Amygdala (tissue), 56 donors: Measurements from ENCODE around the gene PPOX.

Experiments
- DNase-seq, 56 donors: peaks; one replicate each; lab custom pipeline; 2025; lab: John Stamatoyannopoulos, UW

PPOX gene

DNA sequence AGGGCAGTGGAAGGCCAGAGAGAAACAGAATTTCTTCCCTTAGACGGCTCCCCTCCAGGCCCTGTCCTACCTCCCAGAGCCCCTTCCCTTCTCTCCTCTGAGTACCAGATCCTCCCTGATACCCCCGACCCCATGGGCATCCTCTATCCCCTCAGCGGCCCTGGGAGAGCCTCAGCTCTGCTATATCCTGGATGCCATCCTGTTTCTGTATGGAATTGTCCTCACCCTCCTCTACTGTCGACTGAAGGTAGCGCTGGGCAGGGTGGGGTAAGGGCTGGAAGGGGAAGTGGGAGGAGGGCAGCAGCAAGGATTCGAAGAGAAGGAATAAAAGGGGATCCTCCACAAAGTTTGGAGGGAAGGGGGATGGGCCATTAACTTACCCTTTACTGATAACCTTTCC is 51.6 kb downstream of the PPOX start:
- DNase-seq: no peak

- no peak for DNase-seq
Observed at GRCh38 chr1:161218301-161219077, 52.3 kb downstream of the PPOX start.

DNA sequence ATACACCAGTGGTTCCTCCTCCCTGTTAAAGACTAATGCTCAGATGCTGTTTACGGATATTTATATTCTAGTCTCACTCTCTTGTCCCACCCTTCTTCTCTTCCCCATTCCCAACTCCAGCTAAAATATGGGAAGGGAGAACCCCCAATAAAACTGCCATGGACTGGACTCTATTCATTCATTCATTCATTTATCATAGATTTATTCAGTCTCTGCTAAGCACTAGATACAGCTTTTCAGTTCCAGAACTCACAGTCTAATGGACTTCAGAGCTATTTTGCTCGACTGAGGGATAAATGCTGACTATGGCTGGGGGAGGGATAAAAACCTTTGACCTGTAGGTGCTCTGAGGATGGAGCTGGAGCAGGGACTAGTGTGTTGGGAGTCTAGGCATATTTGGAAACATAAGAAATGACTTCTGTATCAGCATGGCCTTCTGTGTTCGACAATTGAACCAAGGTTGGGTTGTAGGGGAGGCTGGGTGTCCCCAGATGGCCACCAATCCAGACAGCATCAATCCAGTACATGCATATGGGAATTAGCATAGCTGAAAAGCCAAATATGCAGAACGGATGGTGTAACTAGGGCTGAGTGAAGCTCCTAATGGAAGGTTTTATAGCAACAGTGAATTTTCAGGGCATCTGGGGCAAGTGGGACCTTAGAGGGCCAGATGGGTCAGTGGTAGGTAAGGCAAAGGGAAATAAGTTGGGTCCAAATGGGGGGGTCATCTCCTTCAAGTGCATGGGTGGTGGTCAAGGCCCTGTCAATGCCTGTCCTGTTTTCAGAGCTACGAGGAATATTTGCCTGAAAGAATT is 53.1 kb downstream of the PPOX start:
- no peak for DNase-seq

DNA sequence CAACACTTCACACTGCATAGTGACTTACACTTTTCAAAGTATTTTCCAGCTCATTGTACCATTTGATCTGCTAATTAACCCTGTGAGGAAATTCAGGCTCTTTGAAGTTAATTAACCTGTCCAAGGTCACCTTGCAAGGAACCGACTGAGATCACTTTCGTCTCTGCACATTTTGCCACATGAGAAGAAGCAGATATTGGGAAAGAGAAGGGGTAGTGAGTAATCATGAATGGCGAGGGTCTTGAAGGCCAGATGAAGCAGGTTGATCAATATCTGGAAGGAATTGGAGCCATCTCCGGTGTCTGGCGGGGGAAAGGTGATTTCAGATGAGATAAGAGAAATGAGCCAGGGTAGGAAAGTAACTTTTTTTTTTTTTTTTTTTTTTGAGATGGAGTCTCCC is 53.8 kb downstream of the PPOX start:
- no peak for DNase-seq
